ENCODE data around the gene MAMLD1. TPM values are rescaled to one million over a fixed set of nuclear protein-coding genes. Genes with fewer than 3 reads are reported as not detected.

The MAMLD1 gene
- total RNA-seq, 1 donor from 2014 or later = 2.8 TPM

- Mint-ChIP-seq H3K4me3 (ENCODE audit: unreplicated experiment) (no peak overlapping the region), H3K36me3 (ENCODE audit: low read depth, unreplicated experiment) (no peaks in the 10 kb centered on the region), H3K4me1 (ENCODE audit: unreplicated experiment) (no peaks in the 10 kb centered on the region), H3K27me3 (ENCODE audit: unreplicated experiment) (peaks cover 2% of the 10 kb centered on the region), H3K9me3 (ENCODE audit: unreplicated experiment) (no peaks in the 10 kb centered on the region), H3K27ac (ENCODE audit: unreplicated experiment) (no peak overlapping the region)
- no peak for DNase-seq (ENCODE audit: low spot score)
- no peak for TF ChIP-seq CTCF (IDR thresholded peaks at IDR 0.05; ENCODE audit: unreplicated experiment)
Measured at GRCh38 chrX:150543230-150544155, 180.4 kb downstream of the MAMLD1 start.

DNA sequence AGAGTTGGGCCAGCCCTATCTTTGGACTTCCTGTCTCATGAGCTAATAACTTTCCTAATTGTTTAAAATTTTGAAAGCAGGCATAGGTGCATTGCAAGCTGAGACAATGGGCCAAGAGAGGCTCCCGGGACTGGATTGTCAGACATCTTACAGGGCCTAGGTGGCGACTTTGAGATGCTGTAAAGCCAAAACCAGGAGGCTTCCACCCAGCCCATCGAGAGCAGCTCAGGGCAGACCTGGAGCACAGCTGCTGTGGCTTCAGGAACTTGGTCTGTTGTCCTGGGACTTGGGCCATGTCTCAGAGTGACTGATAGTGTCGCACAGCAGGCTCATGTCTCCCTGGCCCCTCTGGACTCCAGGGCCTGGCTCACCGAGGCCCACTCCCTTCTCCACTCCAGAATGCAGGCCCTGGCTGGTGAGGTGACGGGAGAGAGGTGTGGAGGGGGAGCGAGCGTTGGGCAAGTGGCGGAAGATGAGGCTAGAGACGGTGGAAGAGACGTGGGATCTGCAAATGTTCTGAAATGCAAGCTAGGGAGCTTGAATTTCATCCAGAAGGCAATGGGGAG is 181.2 kb downstream of the MAMLD1 start:
- Mint-ChIP-seq H3K27me3 (ENCODE audit: unreplicated experiment) (peaks cover 2% of the 10 kb centered on the region), H3K36me3 (ENCODE audit: low read depth, unreplicated experiment) (no peaks in the 10 kb centered on the region), H3K4me3 (ENCODE audit: unreplicated experiment) (no peak overlapping the region), H3K9me3 (ENCODE audit: unreplicated experiment) (no peaks in the 10 kb centered on the region), H3K27ac (ENCODE audit: unreplicated experiment) (no peak overlapping the region), H3K4me1 (ENCODE audit: unreplicated experiment) (peaks cover 4% of the 10 kb centered on the region)
- TF ChIP-seq CTCF (IDR thresholded peaks at IDR 0.05; ENCODE audit: unreplicated experiment) = no peak
- DNase-seq (ENCODE audit: low spot score) = no peak

- no peak for DNase-seq (ENCODE audit: low spot score)
- no peak for TF ChIP-seq CTCF (IDR thresholded peaks at IDR 0.05; ENCODE audit: unreplicated experiment)
- no peaks in the 10 kb centered on the region for H3K9me3 Mint-ChIP-seq (ENCODE audit: unreplicated experiment)
- no peaks in the 10 kb centered on the region for H3K36me3 Mint-ChIP-seq (ENCODE audit: low read depth, unreplicated experiment)
- peaks cover 2% of the 10 kb centered on the region for H3K27me3 Mint-ChIP-seq (ENCODE audit: unreplicated experiment)
- H3K4me1 Mint-ChIP-seq (ENCODE audit: unreplicated experiment) = peaks cover 4% of the 10 kb centered on the region
- no peak overlapping the region for H3K27ac Mint-ChIP-seq (ENCODE audit: unreplicated experiment)
- no peak overlapping the region for H3K4me3 Mint-ChIP-seq (ENCODE audit: unreplicated experiment)
Measured at GRCh38 chrX:150544835-150545770, 182.0 kb downstream of the MAMLD1 start.

GRCh38 chrX:150546711-150547153 is 183.6 kb downstream of the MAMLD1 start:
- Mint-ChIP-seq H3K4me3 (ENCODE audit: unreplicated experiment) (no peak overlapping the region), H3K9me3 (ENCODE audit: unreplicated experiment) (no peaks in the 10 kb centered on the region)

More at GRCh38 chrX:150546711-150547153, 183.6 kb downstream of the MAMLD1 start:
- Mint-ChIP-seq H3K27me3 (ENCODE audit: unreplicated experiment) (peaks cover 2% of the 10 kb centered on the region), H3K27ac (ENCODE audit: unreplicated experiment) (no peak overlapping the region), H3K4me1 (ENCODE audit: unreplicated experiment) (peaks cover 4% of the 10 kb centered on the region), H3K36me3 (ENCODE audit: low read depth, unreplicated experiment) (no peaks in the 10 kb centered on the region)
- TF ChIP-seq CTCF (IDR thresholded peaks at IDR 0.05; ENCODE audit: unreplicated experiment) = no peak
- no peak for DNase-seq (ENCODE audit: low spot score)

All from endothelial cell (in vitro differentiated cells).